ENCODE data around the gene SECISBP2. TPM values are rescaled to one million over a fixed set of nuclear protein-coding genes. Genes with fewer than 3 reads are reported as not detected.

The SECISBP2 gene
- total RNA-seq, 2 experiments from 2014 or later = 40.4 to 42.5 TPM

DNA sequence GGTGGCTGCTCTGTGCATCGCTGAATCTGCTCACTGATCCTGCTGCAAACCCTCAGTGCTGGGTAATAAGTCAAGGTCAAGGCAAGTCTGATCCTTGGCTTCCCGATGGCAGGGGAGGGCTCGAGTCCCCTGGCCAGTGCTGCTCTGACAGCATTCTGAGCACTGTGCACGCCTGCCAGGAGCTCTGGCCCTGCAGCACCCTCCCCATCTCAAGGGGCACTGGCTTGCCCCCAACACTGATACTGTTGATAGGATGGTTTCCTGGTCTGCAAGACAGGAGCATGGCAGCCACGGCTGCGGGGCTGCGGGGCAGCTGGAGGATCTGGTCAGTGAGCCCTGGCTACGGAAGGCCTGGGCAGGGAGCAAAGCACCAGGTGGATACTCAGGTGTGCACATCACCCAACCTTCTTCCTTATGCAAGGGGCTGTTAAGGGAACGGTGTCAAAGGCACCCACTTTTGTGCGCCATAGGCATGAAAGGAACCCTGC, 71.8 kb downstream of the SECISBP2 start:
- no peak overlapping the region for H3K4me3 Mint-ChIP-seq
- H3K27ac Mint-ChIP-seq = peak overlapping the region; percentile 75
- no peaks in the 10 kb centered on the region for H3K27me3 Mint-ChIP-seq
- CTCF ChIA-PET = interaction anchor here (0.8 kb wide), 1 partner anchor 39 kb away, joined by 3 read pairs; no protein-coding TSS in a partner anchor
- peaks cover 83% of the 10 kb centered on the region for H3K36me3 Mint-ChIP-seq (ENCODE audit: low read depth)
- DNase-seq (no peak), ATAC-seq (no peak)
- POLR2A ChIA-PET = interaction anchor here (1.0 to 1.2 kb wide), 3 partner anchors 10 to 65 kb away, joined by 3 read pairs; no protein-coding TSS in a partner anchor
- intact Hi-C loops (cut with micrococcal nuclease) = no loop called here
- TF ChIP-seq, protein P1, sequence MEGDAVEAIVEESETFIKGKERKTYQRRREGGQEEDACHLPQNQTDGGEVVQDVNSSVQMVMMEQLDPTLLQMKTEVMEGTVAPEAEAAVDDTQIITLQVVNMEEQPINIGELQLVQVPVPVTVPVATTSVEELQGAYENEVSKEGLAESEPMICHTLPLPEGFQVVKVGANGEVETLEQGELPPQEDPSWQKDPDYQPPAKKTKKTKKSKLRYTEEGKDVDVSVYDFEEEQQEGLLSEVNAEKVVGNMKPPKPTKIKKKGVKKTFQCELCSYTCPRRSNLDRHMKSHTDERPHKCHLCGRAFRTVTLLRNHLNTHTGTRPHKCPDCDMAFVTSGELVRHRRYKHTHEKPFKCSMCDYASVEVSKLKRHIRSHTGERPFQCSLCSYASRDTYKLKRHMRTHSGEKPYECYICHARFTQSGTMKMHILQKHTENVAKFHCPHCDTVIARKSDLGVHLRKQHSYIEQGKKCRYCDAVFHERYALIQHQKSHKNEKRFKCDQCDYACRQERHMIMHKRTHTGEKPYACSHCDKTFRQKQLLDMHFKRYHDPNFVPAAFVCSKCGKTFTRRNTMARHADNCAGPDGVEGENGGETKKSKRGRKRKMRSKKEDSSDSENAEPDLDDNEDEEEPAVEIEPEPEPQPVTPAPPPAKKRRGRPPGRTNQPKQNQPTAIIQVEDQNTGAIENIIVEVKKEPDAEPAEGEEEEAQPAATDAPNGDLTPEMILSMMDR (IDR thresholded peaks at IDR 0.05) = no peak
- peaks cover 8% of the 10 kb centered on the region for H3K4me1 Mint-ChIP-seq (ENCODE audit: low read depth)
- H3K9me3 Mint-ChIP-seq = no peaks in the 10 kb centered on the region

DNA sequence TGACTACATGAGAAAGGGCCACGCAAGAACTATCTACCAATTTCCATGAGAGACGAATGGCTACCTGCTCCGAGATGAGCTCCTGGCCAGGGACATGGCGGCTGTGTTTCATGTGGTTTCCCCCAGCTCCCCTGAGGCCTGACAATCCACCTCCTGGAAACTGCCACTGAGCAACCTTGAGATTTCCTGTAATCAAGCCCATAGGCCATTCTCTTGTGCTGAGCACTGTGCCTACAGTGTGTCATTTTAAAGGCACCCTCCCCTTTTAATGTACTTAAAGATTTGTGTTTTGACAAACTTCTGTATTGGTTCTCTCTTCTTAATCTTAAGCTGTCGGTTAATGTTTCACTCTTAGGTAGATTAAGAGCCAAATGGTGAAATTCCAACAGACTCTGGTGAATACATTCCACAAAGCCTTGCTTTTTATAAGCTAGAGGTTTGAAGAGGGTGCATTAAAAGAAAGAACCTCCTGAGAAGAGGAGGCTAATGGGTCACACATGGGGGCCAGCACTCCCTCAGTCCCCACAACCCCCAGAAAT, 72.3 kb downstream of the SECISBP2 start:
- Mint-ChIP-seq H3K4me3 (no peak overlapping the region), H3K9me3 (no peaks in the 10 kb centered on the region), H3K36me3 (ENCODE audit: low read depth) (peaks cover 86% of the 10 kb centered on the region), H3K27me3 (no peaks in the 10 kb centered on the region), H3K4me1 (ENCODE audit: low read depth) (peaks cover 8% of the 10 kb centered on the region), H3K27ac (peak overlapping the region; percentile 75)
- no peak for DNase-seq
- intact Hi-C loops (cut with micrococcal nuclease) = no loop called here
- ChIA-PET POLR2A (interaction anchor here (0.7 to 1.2 kb wide), 5 partner anchors 9 to 167 kb away, joined by 3 to 4 read pairs (median 3); no protein-coding TSS in a partner anchor), CTCF (interaction anchor here (0.8 kb wide), 1 partner anchor 38 kb away, joined by 3 read pairs; no protein-coding TSS in a partner anchor)
- ATAC-seq = no peak
- TF ChIP-seq, protein P1 (IDR thresholded peaks at IDR 0.05) = no peak

DNA sequence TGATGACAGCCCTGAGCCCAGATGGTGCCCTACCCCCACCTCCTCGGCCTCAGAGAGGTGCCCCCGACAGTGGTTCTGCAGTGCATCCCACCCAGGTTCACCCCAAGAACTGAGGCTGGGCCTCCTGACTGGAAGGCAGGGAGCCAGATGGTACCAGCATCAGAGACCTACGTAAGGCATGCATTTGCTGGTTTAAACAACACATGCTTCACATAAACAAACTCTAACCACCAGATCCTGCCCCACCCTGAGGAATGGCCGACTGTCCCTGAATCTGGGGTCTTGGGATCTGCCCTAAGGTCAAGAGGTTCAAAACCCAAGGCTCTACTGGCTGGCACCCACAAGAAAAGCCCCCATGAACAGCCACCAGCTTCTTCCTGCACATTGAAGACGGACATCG, 73.3 kb downstream of the SECISBP2 start:
- H3K27ac Mint-ChIP-seq = no peak overlapping the region
- TF ChIP-seq, protein P1 (IDR thresholded peaks at IDR 0.05) = no peak
- ATAC-seq = no peak

DNA sequence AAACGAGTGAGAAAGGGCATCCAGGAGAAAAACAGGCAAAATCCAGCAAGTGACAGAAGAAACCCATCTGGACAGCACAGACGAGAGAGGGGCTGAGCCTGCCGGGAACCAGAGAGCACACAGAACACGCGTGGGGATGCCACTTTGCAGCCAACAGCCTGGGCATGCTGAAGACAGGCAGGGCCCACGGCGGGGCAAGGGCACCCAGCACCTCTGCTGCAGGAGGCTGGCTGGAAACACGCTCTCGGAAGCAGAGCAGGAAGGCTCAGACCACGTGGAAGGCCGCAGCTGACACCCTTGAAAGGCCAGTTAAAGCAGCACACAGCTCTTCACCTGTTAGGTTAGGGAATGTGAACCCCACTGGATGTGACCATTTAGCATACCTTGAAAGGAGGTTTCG, 76.1 kb downstream of the SECISBP2 start:
- peak overlapping the region; percentile 14 for H3K27ac Mint-ChIP-seq
- H3K36me3 Mint-ChIP-seq (ENCODE audit: low read depth) = peaks cover 84% of the 10 kb centered on the region
- DNase-seq = no peak
- ATAC-seq = no peak
- POLR2A ChIA-PET = no interaction called here
- no peaks in the 10 kb centered on the region for H3K27me3 Mint-ChIP-seq
- intact Hi-C loops (cut with micrococcal nuclease) = no loop called here
- no peak overlapping the region for H3K4me3 Mint-ChIP-seq
- CTCF ChIA-PET = no interaction called here
- no peaks in the 10 kb centered on the region for H3K9me3 Mint-ChIP-seq
- TF ChIP-seq, protein P1 (IDR thresholded peaks at IDR 0.05) = no peak
- peaks cover 5% of the 10 kb centered on the region for H3K4me1 Mint-ChIP-seq (ENCODE audit: low read depth)

More for the DNA sequence above, 73.3 kb downstream of the SECISBP2 start:
- intact Hi-C loops (cut with micrococcal nuclease) = no loop called here
- no peak for DNase-seq
- ChIA-PET CTCF (no interaction called here), POLR2A (no interaction called here)
- Mint-ChIP-seq H3K9me3 (no peaks in the 10 kb centered on the region), H3K27me3 (no peaks in the 10 kb centered on the region), H3K4me1 (ENCODE audit: low read depth) (peaks cover 5% of the 10 kb centered on the region), H3K36me3 (ENCODE audit: low read depth) (peaks cover 83% of the 10 kb centered on the region), H3K4me3 (no peak overlapping the region)

DNA sequence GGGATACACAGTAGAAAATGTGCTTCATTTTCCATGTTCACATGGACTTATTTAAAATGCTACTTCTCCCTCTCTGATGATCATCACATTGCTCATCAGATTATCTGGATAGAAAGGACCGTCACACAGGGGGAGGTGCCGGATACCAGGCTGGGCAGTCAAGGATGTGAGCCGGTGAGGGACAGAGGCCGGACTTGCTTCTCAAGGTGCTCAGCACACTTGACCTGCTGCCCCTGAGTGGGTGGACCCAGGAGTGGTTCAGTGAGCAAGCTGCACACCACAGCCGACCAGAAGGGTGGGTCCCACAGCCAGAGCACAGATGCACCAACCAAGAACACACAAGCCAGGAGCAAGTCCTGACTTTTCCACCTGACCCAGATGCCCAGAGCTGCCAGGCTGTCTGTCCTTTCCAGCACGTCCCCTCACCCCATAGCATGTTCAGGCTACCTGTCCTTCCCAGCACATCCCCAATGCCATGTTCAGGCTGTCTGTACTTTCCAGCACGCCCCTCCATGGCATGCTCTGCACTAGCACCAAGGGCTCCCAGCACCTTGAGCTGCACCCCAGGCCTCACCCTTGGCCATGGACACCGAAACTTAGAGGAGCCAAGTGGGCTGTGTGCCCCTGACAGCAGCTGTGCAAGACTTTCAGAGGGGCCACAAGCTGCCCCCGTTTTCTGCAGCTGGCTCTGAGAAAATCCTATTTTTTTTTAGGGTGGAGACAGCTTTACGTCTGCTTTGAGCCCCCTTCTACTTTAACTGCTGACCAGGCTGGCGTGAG, 77.8 kb downstream of the SECISBP2 start:
- peak overlapping the region; percentile 46 for H3K27ac Mint-ChIP-seq
- H3K27me3 Mint-ChIP-seq = no peaks in the 10 kb centered on the region
- ATAC-seq (no peak), DNase-seq (no peak)
- intact Hi-C loops (cut with micrococcal nuclease) = no loop called here
- H3K36me3 Mint-ChIP-seq (ENCODE audit: low read depth) = peaks cover 85% of the 10 kb centered on the region
- H3K4me1 Mint-ChIP-seq (ENCODE audit: low read depth) = peaks cover 14% of the 10 kb centered on the region
- POLR2A ChIA-PET = interaction anchor here (1.1 to 1.9 kb wide), 2 partner anchors 9 to 14 kb away, joined by 3 to 4 read pairs; no protein-coding TSS in a partner anchor
- CTCF ChIA-PET = no interaction called here
- H3K4me3 Mint-ChIP-seq = no peak overlapping the region
- H3K9me3 Mint-ChIP-seq = no peaks in the 10 kb centered on the region
- TF ChIP-seq, protein P1 (IDR thresholded peaks at IDR 0.05) = no peak

All from activated CD8-positive, alpha-beta T cell treated with anti-CD3 and anti-CD28 coated beads for 36 hours (primary cell).